HPDE6-E6E7 (cell line): ENCODE results near the gene ZNF362.
A peak's percentile ranks its signal among the peaks of the same experiment; 100 is the strongest.
"Not testable (repeated sequence)": the region's sequence is repeated elsewhere in the genome, so short reads cannot be mapped to it uniquely, and the experiment has no call there.

Experiments
- DNase-seq: peaks from one replicate; pipeline ENCODE4 v3.0.0; 2011; ENCODE audit warnings: missing footprints; ENCODE audit errors: extremely low spot score

ZNF362 gene

GRCh38 chr1:33284049-33284448 is 27.8 kb downstream of the ZNF362 start:
- no peak for DNase-seq

DNA sequence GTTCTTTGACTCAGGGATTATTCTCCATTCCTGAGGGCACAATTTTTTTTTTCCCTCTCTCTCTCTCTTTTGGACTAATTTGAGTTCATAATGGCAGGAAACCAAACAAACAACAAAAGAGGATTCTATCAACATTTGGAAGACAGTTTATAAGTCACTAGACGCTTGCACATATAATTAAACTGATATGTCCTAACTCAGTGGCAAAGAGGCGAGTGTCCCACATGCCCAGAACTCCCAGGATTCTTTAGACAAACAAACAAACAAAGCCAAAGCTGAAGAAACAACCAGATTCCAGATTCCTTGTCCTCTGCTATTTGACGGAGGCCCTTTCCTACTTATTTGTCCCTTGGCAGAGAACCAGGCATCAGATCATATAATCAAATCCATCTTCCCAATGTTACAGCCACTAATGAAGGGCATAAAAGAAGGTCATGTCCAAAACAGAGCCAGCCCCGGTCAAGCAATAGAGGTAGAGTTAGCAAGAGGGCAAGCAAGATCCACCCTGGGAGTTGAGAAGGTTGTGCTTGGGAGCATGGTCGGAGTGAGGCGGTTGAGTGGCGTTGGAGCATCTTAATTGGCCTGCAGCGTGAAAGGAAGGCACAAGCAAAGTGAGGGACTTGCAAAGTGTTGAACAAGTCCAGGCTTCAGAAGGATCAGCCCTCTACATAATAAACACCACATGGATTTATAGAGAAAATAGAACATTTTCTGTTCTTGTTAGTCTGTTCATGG is 30.3 kb downstream of the ZNF362 start:
- DNase-seq = no peak

GRCh38 chr1:33287317-33287716 is 31.0 kb downstream of the ZNF362 start:
- DNase-seq = no peak

- DNase-seq = no peak
These were observed 32.9 kb downstream of the ZNF362 start for GRCh38 chr1:33288976-33289857.

DNA sequence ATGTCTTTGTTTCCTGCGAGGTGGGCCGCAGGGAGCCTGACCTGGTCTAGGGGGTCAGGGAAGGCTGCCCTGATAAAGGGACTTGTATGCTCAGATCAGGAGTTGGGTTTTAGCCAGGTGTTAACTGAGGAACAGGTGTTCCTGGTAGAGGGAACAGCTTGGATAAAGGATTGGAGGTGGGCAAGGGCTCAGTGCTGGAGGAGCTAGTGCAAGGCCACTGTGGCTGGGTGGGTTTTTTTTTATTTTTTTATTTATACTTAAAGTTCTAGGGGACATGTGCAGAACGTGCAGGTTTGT is 33.5 kb downstream of the ZNF362 start:
- DNase-seq = no peak

GRCh38 chr1:33290615-33291014 is 34.3 kb downstream of the ZNF362 start:
- DNase-seq = not testable (repeated sequence)

DNA sequence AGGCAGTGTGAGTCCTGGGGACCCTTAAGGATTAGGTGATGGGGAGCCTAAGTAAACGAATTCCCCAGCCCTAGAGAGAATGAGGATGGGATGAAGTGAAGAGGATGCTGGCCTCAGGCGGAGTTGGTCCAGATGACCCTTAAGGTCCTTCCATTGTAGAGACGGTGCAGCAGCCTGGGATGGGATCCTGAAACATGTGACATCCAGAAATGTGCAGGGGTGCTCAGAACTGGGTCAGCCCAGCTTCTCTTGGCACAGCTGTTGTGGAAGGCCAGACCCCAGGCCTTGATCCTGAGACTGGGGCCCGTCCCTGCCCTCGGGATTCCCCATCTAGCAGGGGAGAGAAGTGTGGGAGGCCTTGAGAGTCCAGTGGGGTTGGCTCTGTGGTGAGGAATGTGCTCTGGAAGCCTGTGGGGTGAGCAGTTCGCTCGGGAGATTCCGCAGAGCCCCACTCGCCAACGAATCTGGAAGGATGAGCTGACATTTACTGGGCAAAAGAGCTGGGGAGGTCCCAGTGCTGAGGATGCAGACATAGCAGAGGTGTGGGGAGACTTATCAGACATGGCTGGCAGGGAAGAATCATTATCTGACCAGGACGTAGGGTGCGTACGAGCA is 36.5 kb downstream of the ZNF362 start:
- DNase-seq = no peak

DNA sequence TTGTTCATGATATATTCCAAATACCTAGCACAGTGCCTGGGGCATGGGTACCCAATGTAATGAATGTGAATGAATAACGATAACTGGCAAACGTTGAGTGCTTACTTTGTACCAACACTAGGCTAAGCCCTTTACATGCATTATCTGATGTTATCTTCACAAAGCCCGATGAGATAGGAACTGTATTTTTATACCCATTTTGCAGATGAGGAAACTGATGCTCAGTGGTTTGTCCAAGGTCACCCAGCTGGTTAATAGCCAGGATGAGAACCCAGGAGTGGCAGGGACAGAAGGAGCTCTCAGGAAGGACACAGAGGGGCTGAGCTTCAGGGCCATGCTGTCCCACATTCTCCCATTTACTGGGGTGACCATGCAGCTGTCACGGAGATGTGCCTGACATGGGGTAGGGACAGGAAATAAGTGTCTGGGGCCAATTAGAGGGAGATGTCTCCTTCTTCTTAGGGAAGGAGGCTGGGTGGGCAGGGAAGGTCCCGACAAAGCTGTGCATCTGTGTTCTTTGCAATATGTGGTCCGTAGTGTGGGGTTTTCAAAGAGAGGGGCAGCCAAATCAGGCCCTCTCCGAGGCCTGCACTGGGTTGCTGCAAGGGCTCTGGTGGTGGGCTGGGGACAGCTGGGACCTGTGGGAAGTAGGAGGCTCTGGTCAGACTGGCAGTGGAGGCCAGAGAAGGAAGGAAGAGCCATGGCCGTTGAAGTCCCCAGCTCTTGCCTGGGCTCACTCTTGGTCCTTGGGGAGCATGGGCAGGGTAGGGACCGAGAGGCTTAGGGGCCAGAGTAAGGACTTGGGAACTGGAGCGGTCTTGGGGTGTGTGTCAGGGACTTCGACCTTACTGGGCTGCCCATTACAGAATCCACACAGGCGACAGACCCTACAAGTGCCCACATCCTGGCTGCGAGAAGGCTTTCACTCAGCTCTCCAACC is 38.0 kb downstream of the ZNF362 start:
- DNase-seq = no peak

DNA sequence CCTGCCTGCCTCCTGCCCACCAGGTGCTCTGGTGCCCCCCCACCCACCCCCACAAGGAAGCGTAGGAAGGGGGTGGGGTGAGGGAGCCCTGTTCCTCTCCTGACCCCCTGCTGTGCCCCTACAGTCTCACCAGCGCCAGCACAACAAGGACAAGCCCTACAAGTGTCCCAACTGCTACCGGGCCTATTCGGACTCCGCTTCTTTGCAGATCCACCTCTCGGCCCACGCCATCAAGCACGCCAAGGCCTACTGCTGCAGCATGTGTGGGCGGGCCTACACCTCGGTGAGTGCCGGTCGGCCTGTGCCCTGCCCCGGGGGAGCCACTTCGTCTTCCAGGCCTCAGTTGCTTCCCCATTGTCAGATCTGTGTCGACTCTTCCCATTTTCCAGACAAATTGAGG is 38.7 kb downstream of the ZNF362 start:
- DNase-seq = no peak

DNA sequence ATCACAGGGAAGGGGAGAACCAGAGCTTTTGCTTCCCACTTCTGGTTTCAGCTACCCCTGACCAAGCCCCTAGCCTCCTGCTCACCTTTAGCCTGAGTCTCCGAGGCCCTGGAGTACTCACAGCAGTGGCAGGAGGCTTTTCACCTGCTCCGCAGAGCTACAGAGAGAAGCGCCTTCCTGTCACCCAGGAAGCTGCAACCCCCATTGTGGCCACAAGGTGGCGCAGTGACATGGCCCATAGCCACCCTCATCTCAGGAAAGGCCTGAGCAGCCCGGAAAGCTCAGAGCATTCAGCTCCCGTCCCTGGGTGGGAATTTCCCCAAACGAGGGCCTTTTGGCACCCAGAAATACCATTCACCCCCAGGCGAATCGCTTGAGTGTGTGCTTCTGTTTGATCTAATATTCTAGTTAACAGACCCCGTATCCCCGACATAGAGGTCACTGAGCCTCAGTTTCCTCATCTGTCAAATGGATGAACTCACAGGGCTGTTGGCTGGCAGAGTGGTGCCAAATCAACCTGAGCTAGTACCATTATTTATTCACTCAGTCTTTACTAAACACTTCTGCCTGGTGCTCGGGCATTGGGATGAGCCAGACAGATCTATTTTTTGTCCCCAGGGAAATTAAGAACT is 39.3 kb downstream of the ZNF362 start:
- DNase-seq = peak; percentile 85

DNA sequence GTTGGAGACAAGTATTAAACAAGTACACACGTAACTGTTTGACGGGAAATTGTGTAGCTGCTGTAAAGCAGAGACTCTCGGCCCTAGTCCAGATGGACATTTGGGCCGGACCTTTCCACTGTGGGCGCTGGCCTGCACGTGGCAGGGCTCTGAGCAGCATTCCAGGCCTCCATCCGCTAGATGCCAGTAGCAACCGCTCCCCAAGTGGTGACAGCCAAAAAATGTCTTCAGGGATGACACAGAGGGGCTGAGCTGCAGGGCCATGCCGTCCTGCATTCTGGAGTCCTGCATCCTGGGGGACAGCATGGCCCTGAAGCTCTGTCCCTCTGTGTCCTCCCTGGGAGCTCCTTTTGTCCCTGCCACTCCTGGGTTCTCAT is 39.8 kb downstream of the ZNF362 start:
- DNase-seq = no peak

DNA sequence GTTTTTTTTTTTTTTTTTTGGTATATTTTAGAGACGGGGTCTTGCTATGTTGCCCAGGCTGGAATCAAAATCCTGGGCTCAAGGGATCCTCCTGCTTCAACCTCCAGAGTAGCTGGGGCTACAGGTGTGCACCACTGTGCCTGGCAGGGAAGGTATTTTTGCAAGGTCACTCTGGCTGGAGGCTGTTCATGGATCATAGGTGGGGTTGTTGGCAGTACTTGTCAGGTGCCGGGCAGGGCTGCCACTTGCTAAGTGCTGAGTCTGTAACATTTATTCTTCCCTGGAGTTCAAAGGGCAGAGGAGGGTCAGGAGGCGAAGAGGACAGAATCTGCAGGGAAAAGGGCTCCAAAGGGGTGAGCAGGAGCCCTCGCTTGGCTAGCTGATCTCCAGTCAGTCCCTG is 40.5 kb downstream of the ZNF362 start:
- no peak for DNase-seq

DNA sequence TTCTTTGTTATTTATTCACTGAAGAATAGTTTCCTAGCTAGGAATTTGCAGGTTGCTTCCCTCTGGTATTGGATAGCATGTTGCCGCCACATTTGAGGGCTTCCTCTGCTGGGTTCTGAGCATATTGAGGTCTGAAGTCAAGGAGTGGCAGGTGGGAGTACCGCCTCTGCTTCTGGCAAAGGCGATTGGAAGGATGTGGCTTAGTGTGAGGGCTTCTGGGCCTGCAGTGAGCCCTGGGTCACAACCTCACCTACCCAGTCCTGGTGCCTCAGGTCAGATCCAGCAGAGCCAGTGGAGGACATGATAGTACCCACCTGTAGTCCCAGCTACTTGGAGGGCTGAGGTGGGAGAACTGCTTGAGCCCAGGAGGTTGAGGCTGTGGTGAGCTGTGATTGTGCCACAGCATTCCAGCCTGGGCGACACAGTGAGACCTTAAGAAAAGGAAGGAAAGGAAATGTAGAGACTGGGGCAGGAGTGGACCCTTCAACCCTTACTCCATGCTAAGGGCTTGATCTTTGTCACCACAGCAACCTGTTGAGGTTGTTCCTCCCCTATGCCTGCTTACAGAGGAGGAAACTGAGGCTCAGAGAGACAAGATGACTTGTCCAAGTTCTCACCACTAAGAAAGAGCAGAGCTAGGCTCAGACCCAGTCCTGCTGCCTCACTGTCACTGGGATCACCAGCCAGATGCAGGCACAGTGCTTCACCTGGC is 41.8 kb downstream of the ZNF362 start:
- DNase-seq = no peak

GRCh38 chr1:33298623-33299277 is 42.5 kb downstream of the ZNF362 start:
- DNase-seq = peak; percentile 59

DNA sequence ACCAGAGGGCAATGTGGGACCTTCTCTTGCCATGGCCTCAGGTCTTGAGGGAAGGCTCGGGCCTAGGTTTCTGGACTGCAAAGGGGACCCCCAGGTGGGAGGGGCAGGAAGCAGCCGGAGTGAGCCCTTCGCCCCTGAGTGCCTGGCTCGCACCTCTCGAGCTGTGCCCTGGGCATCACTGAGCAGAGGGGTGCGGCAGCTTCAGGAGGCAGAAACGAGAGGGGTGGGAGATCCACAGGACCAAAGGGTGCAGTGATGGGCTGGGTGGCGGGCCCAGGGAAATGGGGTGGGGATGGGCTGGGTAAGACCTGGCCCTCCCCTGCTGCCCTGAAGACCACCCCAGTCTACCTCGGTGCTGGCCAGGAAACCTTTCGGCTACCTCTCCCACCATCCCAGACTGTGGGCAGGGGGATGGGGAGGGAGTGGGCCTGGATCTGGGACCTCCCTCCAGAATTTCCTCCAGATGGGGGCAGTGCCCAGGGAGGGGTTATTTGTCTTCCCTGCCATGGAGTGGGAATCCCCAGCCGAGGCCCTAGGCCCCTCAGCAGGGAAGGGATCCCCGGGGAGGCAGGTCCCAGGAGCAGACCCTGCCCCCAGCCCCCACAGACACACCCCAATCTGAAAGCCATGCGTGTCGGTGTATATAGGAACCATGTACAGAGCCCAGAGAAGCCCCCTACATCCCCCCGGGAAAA is 43.3 kb downstream of the ZNF362 start:
- DNase-seq = no peak

GRCh38 chr1:33300673-33301072 is 44.4 kb downstream of the ZNF362 start:
- no peak for DNase-seq

- DNase-seq = no peak
These were observed 45.1 kb downstream of the ZNF362 start for GRCh38 chr1:33301273-33301984.

GRCh38 chr1:33302325-33302724 is 46.0 kb downstream of the ZNF362 start:
- DNase-seq = no peak

GRCh38 chr1:33305016-33305415 is 48.7 kb downstream of the ZNF362 start:
- DNase-seq = no peak
